K562 (cell line): Measurements from ENCODE around the gene SRRT. TPM values are rescaled to one million over a fixed set of nuclear protein-coding genes. Genes with fewer than 3 reads are reported as not detected.
A peak's percentile ranks its signal among the peaks of the same experiment; 100 is the strongest.

ENCODE experiments used
- CSDE1 ChIP-seq, 2 experiments: fragments of 450-650 bp; IDR thresholded peaks; 2 replicates each; pipeline ENCODE4 v1.6.1; 2016; ENCODE audit warnings: mild to moderate bottlenecking in 1 of 2
- HMGN3 ChIP-seq: IDR thresholded peaks from 2 replicates; pipeline ENCODE4 v1.6.1; 2011; ENCODE audit warnings: borderline replicate concordance, low read depth, mild to moderate bottlenecking, mixed read lengths, low read length; ENCODE audit not compliant: insufficient read length; ENCODE audit errors: extremely low read depth
- RCOR1 ChIP-seq, 2 experiments: IDR thresholded peaks; 2 replicates each; pipeline ENCODE4 v1.6.1; 2012; ENCODE audit warnings: low read depth in 2 of 2, low read length in 2 of 2, borderline replicate concordance in 1 of 2, improper control_type of control experiment in 1 of 2
- SMARCE1 ChIP-seq: fragments of 450-650 bp; IDR thresholded peaks from 2 replicates; pipeline ENCODE4 v1.7.1; 2016; ENCODE audit warnings: mild to moderate bottlenecking
- TCFL5 ChIP-seq: fragments of 250-450 bp; sonication (Bioruptor Pico); conservative IDR thresholded peaks from 2 replicates; pipeline ENCODE4 v1.6.1; 2021; ENCODE audit warnings: mild to moderate bottlenecking, moderate library complexity, matching md5 sums
- ZBTB40 ChIP-seq, 2 experiments: fragments of 450-650 bp in 1 of 2; sonication (generic) in 1 of 2; formaldehyde crosslinking in 1 of 2; IDR thresholded peaks; 2 replicates each; pipeline versions ENCODE4 v1.7.1 to v1.9.0; 2016 to 2022; ENCODE audit warnings: inconsistent platforms in 1 of 2, mild to moderate bottlenecking in 1 of 2, missing genetic modification reagents in 1 of 2
- ZNF655 ChIP-seq: fragments of 250-450 bp; sonication (Bioruptor Pico); IDR thresholded peaks from 2 replicates; pipeline ENCODE4 v1.5.0; 2021
- polyA plus RNA-seq, 8 experiments: library from polyadenylated mRNA; depleted of rRNA in 4 of 8; stranded (reverse) in 5 of 8; unstranded in 3 of 8; fragments of >200 nt; fragmentation: Nextera tagmentation in 2 of 8; fragmentation: Illumina TruSeq in 1 of 8; extraction: Ambion mirVana in 2 of 8; extraction: Trizol in 1 of 8; gene quantifications; 2 replicates each; pipeline versions ENCODE4 v1.2.1 to v1.2.3, GENCODE V29; 2011 to 2014; ENCODE audit warnings: inconsistent platforms in 1 of 8, missing spikeins in 1 of 8
- total RNA-seq, 7 experiments: library from RNA; depleted of rRNA in 6 of 7; stranded (reverse); fragments of >200 nt in 6 of 7; fragmentation: Illumina TruSeq in 2 of 7; extraction: Trizol in 2 of 7; gene quantifications; 2 replicates each; pipeline versions ENCODE4 v1.2.1 to v1.2.3, GENCODE V29; 2011 to 2021; ENCODE audit warnings: low replicate concordance in 1 of 7

The SRRT gene
- total and polyA plus RNA-seq, 9 of the 15 experiments (the other 6 are each of a cell fraction or from before 2014, with no cell fraction given), result 10.3 to 263 (median 84.4) TPM

- TF ChIP-seq ZBTB40 (IDR thresholded peaks at IDR 0.05) (peak; percentile 71), ZBTB40 (CRISPR knock-in tag; IDR thresholded peaks at IDR 0.05) (no peak), TCFL5 (CRISPR knock-in tag) (no peak), ZNF655 (CRISPR knock-in tag) (no peak), RCOR1 (IDR thresholded peaks at IDR 0.05; ENCODE audit: borderline replicate concordance in 1 of 2, low read depth in 2 of 2, low read length in 2 of 2) (no peak), CSDE1 (IDR thresholded peaks at IDR 0.05) (peak in 1 of 2 experiments; percentile 89; a peak in 1 of 4 replicates), SMARCE1 (peak; percentile 74), HMGN3 (no peak)
These were observed 34.3 kb upstream of the SRRT start (continued) for GRCh38 chr7:100840470-100841100.
